ENCODE results near the gene C20orf141.
"Not testable (repeated sequence)": the region's sequence is repeated elsewhere in the genome, so short reads cannot be mapped to it uniquely, and the experiment has no call there.

The C20orf141 gene

GRCh38 chr20:2799271-2799670 lies 15.5 kb upstream of the C20orf141 start:
- H3K4me3 ChIP-seq: peak overlapping the region in 5 of 7 experiments; percentile 30 to 43 (median 38)
- peak overlapping the region in 3 of 21 experiments; percentile 0 to 50 (median 41) for H3K27ac ChIP-seq

- peak overlapping the region in 11 of 21 experiments; percentile 0 to 67 (median 48) for H3K27ac ChIP-seq
- H3K4me3 ChIP-seq: peak overlapping the region; percentile 17 to 43 (median 38)
Observed at GRCh38 chr20:2799688-2800520, 14.9 kb upstream of the C20orf141 start.

GRCh38 chr20:2800521-2801285 lies 14.1 kb upstream of the C20orf141 start, which contains the start of gene CPXM1:
TSS of gene CPXM1 (minus strand) at chr20:2800627. CDS start at chr20:2800572, 55 bp downstream.
- peak within 1 kb of the TSS; percentile 17 to 43 (median 38) for H3K4me3 ChIP-seq
- H3K27ac ChIP-seq: peak within 1 kb of the TSS in 11 of 21 experiments; percentile 0 to 67 (median 48)

GRCh38 chr20:2801286-2801728 lies 13.5 kb upstream of the C20orf141 start:
- peak overlapping the region in 3 of 21 experiments; percentile 14 to 67 (median 29) for H3K27ac ChIP-seq
- H3K4me3 ChIP-seq: peak overlapping the region in 2 of 7 experiments; percentile 17 to 30

- Histone ChIP-seq H3K27ac (peak overlapping the region in 1 of 21 experiments; percentile 33), H3K4me3 (no peak overlapping the region)
Observed at GRCh38 chr20:2804041-2804828, 10.6 kb upstream of the C20orf141 start.

GRCh38 chr20:2804852-2805688 lies 9.7 kb upstream of the C20orf141 start:
- Histone ChIP-seq H3K27ac (peak overlapping the region in 3 of 21 experiments; percentile 6 to 33 (median 19)), H3K4me3 (no peak overlapping the region)

- H3K4me3 ChIP-seq: no peak overlapping the region
- H3K27ac ChIP-seq: peak overlapping the region in 1 of 21 experiments; percentile 19
Observed at GRCh38 chr20:2805689-2806350, 9.0 kb upstream of the C20orf141 start.

GRCh38 chr20:2806351-2806701 lies 8.5 kb upstream of the C20orf141 start:
- Histone ChIP-seq H3K4me3 (no peak overlapping the region), H3K27ac (no peak overlapping the region)

- no peak overlapping the region for H3K4me3 ChIP-seq
- H3K27ac ChIP-seq: no peak overlapping the region
Observed at GRCh38 chr20:2807019-2807418, 7.8 kb upstream of the C20orf141 start.

GRCh38 chr20:2807929-2808328 lies 6.9 kb upstream of the C20orf141 start:
- not testable (repeated sequence) for H3K4me3 ChIP-seq, H3K27ac ChIP-seq

- H3K27ac ChIP-seq: no peak overlapping the region
- H3K4me3 ChIP-seq: no peak overlapping the region
Observed at GRCh38 chr20:2809690-2810089, 5.1 kb upstream of the C20orf141 start.

- H3K27ac ChIP-seq: no peak overlapping the region
- H3K4me3 ChIP-seq: no peak overlapping the region
Observed at GRCh38 chr20:2812189-2812588, 2.6 kb upstream of the C20orf141 start.

- Histone ChIP-seq H3K27ac (no peak overlapping the region), H3K4me3 (no peak overlapping the region)
Observed at GRCh38 chr20:2814076-2814475, 711 bp upstream of the C20orf141 start.

- H3K27ac ChIP-seq: peak overlapping the region in 6 of 21 experiments; percentile 1 to 78 (median 46)
Observed at GRCh38 chr20:2815242-2815900, 584 bp downstream of the C20orf141 start.

GRCh38 chr20:2816030-2816582 lies 1.3 kb downstream of the C20orf141 start, which contains the start of gene TMEM239:
TSS of gene TMEM239 (plus strand) at chr20:2816364. CDS start at chr20:2816555, 191 bp downstream.
- no peak within 1 kb of the TSS for H3K4me3 ChIP-seq
- peak within 1 kb of the TSS in 6 of 21 experiments; percentile 1 to 78 (median 46) for H3K27ac ChIP-seq

More at GRCh38 chr20:2815242-2815900, 584 bp downstream of the C20orf141 start:
- H3K4me3 ChIP-seq: no peak overlapping the region

GRCh38 chr20:2816583-2817340 lies 2.0 kb downstream of the C20orf141 start:
- no peak overlapping the region for H3K27ac ChIP-seq
- H3K4me3 ChIP-seq: no peak overlapping the region
